Measurements from ENCODE around the gene YY1. TPM values are rescaled to one million over a fixed set of nuclear protein-coding genes. Genes with fewer than 3 reads are reported as not detected.
A peak's percentile ranks its signal among the peaks of the same experiment; 100 is the strongest.
"Not testable (repeated sequence)": the region's sequence is repeated elsewhere in the genome, so short reads cannot be mapped to it uniquely, and the experiment has no call there.

Gene YY1
- polyA plus RNA-seq, 6 donors from 2014 or later, result 12.7 to 25.0 (median 18.7) TPM

DNA sequence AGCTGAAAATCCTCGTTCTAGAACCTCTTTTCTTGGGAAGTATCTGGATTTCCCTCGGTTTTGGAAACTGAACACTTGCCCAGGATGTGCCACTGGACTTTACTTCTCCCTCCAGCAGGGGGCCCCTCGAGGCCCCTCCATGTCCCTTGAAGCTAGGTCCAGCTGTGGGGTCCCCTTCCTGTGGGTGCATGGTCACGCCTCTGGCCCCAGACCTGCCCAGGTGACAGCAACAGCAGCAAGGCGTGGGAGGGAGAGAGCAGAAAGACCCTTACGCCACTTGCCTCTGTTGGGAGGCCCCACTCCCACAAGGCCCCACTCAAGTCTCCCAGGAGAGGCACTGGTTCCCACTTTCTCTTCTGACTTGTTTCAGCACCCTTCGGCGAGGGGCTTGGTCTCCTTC, 64.2 kb downstream of the YY1 start:
- Mint-ChIP-seq H3K4me1 (peaks cover 25 to 54% (median 45%) of the 10 kb centered on the region in 3 donors), H3K9me3 (no peaks in the 10 kb centered on the region), H3K36me3 (no peaks in the 10 kb centered on the region), H3K4me3 (peak overlapping the region in 2 of 8 donors; percentile 47 to 49), H3K27ac (peak overlapping the region in 2 of 6 donors; percentile 24 to 32), H3K27me3 (no peaks in the 10 kb centered on the region)
- ATAC-seq (ENCODE audit: low read depth in 2 of 2), result no peak
- no peak for DNase-seq

DNA sequence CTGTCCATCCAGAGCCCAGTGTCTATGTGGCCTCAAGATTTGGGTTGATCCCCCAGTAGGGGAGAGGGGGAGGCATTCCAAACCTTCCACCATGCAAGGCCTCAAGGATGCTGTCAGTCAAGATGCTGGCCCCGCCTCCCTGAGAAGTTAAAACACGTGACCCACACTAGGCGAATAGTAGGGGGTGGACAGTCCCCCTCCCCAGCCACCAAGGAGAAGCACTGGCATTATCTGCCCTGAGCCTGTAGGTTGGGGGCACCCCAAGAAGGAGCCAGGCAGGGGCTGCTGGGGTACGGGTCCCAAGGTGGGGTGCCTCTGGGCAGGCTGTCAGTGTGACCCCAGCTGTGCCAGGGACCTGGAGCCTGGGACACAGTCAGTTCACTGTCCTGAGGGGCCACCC, 65.0 kb downstream of the YY1 start:
- H3K36me3 Mint-ChIP-seq, result no peaks in the 10 kb centered on the region
- ATAC-seq (ENCODE audit: low read depth in 2 of 2), result no peak
- H3K4me1 Mint-ChIP-seq, result peaks cover 27 to 52% (median 42%) of the 10 kb centered on the region in 3 donors
- peak overlapping the region in 1 of 6 donors; percentile 37 for H3K27ac Mint-ChIP-seq
- no peak for DNase-seq
- H3K4me3 Mint-ChIP-seq, result peak overlapping the region in 4 of 8 donors; percentile 2 to 88 (median 29)
- no peaks in the 10 kb centered on the region for H3K27me3 Mint-ChIP-seq
- H3K9me3 Mint-ChIP-seq, result no peaks in the 10 kb centered on the region

DNA sequence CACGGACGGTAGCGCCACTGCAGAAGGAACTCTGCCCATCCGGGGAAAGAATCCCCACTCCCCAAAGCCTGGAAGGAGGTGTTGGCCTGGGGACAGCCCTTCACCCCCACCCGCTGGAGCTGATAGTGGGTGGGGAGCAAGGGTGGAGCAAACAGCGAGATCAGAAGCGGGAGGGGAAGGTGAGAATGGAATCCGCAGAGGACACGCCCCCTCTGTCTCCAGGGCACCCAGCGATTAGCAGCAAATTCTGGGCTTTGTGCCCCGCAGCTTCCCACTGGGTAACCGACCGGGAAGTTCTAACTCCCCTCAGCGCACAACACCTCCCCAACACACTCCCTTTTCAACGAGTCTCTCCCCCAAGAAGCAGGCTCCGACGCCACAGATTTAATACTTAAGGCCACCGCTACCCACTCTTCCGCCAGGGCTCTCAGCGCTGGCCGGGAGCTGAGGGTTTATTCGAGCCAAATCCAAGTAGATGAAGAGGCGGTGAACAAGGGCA, 65.9 kb downstream of the YY1 start:
- no peaks in the 10 kb centered on the region for H3K36me3 Mint-ChIP-seq
- H3K27ac Mint-ChIP-seq, result peak overlapping the region in 4 of 6 donors; percentile 49 to 86 (median 68)
- no peaks in the 10 kb centered on the region for H3K27me3 Mint-ChIP-seq
- H3K9me3 Mint-ChIP-seq, result no peaks in the 10 kb centered on the region
- H3K4me1 Mint-ChIP-seq, result peaks cover 17 to 46% (median 33%) of the 10 kb centered on the region in 3 donors
- ATAC-seq (ENCODE audit: low read depth in 2 of 2) (no peak), DNase-seq (no peak)
- peak overlapping the region; percentile 86 to 94 (median 90) for H3K4me3 Mint-ChIP-seq

DNA sequence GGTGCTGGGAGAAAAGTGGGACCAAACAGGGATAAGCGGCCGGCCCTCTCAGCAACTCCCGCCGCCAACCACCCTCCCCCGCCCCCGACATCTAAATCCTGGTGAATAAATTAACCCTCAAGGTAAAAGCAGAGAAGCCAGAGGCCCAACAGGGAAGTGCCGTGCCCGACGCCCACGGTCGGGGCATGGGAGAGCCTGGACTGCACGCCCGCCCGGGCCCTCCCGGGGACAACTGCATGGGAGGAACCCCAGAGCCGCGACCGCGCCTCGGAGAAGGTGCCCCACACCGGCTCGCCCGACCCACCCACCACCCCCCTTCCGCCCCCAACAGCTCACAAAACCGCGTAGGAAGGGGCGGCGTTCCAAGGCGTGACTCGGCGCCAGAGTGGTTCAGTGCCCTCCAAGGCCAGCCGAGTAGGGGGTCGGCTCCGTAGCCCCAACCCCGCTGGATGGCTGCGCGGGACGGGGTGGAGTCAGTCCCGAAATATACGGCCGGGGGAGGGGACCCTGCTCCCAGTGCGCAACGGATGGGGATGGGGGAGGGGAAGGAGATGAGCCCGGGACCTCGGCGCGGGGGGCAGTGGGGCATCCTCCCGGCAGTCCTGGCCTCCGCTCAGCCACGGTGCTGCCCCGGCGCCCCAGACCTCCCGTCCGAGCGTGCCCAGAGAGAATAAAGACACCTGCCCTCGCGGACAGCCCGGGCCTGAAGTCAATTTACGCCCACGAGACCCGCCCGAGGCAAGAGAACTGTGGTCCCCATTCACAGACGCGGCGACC, 66.6 kb downstream of the YY1 start:
- H3K4me3 Mint-ChIP-seq, result peak overlapping the region; percentile 86 to 94 (median 90)
- peak; percentile 15 to 19 for ATAC-seq (ENCODE audit: low read depth in 2 of 2)
- H3K36me3 Mint-ChIP-seq, result no peaks in the 10 kb centered on the region
- H3K4me1 Mint-ChIP-seq, result peaks cover 17 to 46% (median 34%) of the 10 kb centered on the region in 3 donors
- no peaks in the 10 kb centered on the region for H3K9me3 Mint-ChIP-seq
- peak overlapping the region in 2 of 6 donors; percentile 33 to 84 for H3K27ac Mint-ChIP-seq
- H3K27me3 Mint-ChIP-seq, result no peaks in the 10 kb centered on the region
- DNase-seq, result peak; percentile 28

DNA sequence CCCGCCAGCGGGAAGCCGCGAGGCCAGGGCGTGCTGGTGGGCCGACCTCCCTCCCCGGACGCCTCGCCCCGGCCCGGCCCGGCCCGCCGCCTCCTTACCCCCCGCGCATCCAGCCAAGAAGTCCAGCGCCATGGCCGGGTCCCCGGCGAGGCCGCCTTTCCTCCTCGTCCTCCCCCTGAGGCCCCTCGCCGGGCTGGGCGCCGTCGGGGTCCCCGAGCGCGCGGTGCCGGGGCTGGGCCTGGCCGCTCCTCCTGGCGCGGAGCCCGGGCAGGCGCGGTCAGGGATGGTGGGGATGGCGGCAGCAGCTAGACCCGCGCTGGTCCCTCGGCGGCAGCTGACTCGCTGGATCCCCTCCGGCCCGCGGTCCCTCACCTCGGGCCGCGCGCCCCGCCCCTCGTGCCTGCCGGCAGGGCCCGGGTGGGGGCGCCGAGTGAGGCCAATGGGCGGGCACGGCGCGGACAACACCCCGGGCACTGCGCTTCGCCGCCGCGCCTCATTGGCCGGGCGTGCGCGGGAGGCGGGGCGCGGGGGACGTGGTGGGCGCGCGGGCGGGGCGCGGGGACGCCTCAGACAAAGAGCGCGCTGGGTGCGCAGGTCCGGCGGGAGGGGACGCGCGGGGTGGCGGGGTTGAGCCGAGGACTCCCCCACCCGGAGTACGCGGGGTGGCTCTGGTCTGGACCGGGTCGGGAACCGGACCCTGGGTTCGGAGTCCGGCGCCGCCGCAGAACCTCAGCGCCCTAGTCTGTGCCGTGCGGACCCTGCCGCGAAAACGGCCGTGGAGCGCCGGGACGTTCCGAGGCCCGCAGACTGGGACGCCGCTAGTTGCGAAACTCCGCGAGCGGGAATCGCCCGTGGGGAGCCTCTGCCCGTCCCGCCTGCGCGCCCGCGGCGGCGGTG, 67.4 kb downstream of the YY1 start, which contains the start of gene SLC25A29:
Gene SLC25A29, minus strand, starts transcription at position 344 of the 897 bp plus-strand sequence. Its CDS starts 212 bp downstream, at position 132.
- H3K36me3 Mint-ChIP-seq, result no peaks in the 10 kb centered on the region
- peaks cover 22 to 52% (median 42%) of the 10 kb centered on the region in 3 donors for H3K4me1 Mint-ChIP-seq
- H3K27me3 Mint-ChIP-seq, result no peaks in the 10 kb centered on the region
- peak; percentile 84 to 87 for ATAC-seq (ENCODE audit: low read depth in 2 of 2)
- DNase-seq, result peak; percentile 83
- peak within 1 kb of the TSS in 2 of 6 donors; percentile 82 to 84 for H3K27ac Mint-ChIP-seq
- no peaks in the 10 kb centered on the region for H3K9me3 Mint-ChIP-seq
- H3K4me3 Mint-ChIP-seq, result peak within 1 kb of the TSS; percentile 86 to 94 (median 90)

DNA sequence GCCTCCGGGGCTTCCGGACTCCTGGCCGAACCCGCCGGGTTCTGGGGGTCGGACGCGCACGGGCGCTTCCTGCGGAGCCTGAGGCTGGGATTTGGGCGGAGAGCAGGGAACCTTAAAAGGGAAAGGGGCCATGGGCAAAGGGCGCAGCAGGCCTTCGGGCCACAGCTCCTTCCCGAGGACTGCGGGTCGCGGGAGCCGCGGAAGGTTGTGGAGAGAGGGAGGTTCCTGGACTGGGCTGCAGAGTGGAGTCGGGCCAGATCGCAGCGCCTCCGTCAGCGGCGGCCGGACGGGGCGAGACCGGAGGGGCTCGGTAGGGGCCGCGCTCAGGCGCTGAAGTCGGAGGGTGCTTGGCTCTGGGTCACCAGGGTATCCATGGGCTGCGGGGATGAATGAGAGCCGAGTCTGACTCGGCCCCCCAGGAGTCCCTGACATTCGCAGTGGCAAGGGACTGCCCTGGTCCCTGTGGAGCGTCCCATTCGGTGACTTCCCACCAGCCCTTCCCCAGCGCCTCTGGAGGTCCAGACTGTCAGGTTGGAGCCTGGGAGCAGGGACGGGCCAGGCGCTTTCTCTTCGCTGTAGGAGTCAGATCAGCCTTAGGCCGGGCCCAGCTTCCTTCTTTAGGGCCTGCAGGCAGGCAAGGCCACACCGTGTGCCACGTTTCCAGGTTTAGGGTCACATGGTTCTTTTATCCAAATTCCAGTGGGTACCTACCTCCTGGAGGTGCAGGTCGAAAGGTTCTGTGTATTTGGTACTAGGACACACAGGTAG, 68.2 kb downstream of the YY1 start:
- DNase-seq, result no peak
- H3K27me3 Mint-ChIP-seq, result no peaks in the 10 kb centered on the region
- peak overlapping the region in 2 of 6 donors; percentile 15 to 83 for H3K27ac Mint-ChIP-seq
- H3K36me3 Mint-ChIP-seq, result no peaks in the 10 kb centered on the region
- H3K9me3 Mint-ChIP-seq, result no peaks in the 10 kb centered on the region
- H3K4me3 Mint-ChIP-seq, result peak overlapping the region; percentile 76 to 94 (median 88)
- ATAC-seq (ENCODE audit: low read depth in 2 of 2), result peak in 1 of 2 donors; percentile 6
- H3K4me1 Mint-ChIP-seq, result peaks cover 30 to 54% (median 50%) of the 10 kb centered on the region in 3 donors

DNA sequence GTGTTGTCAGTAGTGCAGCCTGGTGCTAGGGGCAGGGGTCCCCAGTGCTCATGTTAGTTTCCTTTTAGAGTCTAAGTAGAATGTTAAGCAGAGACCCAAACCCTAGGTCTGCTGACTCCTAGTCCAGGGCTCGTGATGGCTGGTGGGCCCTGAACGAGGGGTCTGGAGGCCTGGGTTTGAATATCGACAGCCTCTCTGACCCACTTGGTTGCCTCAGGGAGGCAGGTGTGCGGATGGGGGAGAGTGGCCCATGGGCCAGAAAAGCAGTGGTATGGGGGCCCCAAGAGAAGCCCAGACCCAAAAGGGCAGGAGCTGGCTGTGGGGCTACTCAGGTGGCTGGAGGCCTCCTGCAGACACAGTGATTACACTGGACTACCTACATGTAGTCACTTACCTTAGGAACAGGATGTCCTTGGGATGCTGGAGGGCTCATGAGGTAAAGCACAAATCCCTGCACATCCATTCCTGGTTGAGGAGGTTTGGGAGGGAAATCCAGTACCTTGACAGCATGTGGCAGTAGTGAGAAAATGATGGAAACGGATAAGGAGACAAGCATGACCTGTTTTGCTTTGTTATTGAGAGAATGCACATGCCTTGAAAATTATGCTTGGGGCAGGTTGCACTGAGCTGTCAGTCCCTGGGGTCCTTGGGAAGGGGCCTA, 69.0 kb downstream of the YY1 start:
- peak overlapping the region in 7 of 8 donors; percentile 76 to 94 (median 86) for H3K4me3 Mint-ChIP-seq
- peak overlapping the region in 3 of 6 donors; percentile 15 to 83 (median 53) for H3K27ac Mint-ChIP-seq
- ATAC-seq (ENCODE audit: low read depth in 2 of 2) (no peak), DNase-seq (no peak)
- H3K4me1 Mint-ChIP-seq, result peaks cover 37 to 60% (median 53%) of the 10 kb centered on the region in 3 donors
- no peaks in the 10 kb centered on the region for H3K36me3 Mint-ChIP-seq
- no peaks in the 10 kb centered on the region for H3K9me3 Mint-ChIP-seq
- no peaks in the 10 kb centered on the region for H3K27me3 Mint-ChIP-seq

DNA sequence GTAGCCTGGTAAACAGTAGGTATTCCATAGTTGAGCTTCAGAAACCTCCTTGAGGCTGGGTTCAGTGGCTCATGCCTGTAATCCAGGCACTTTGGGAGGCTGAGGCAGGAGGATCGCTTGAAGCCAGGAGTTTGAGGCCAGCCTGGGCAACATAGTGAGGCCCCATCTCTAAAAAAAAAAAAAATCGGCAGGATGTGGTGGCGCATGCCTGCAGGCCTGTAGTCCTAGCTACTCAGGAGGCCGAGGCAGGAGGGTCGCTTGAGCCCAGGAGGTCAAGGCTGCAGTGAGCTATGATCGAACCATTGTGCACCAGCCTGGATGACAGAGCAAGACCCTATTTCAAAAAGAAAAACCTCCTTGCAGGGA, 69.5 kb downstream of the YY1 start:
- not testable (repeated sequence) for ATAC-seq (ENCODE audit: low read depth in 2 of 2); H3K36me3 Mint-ChIP-seq; DNase-seq; H3K9me3 Mint-ChIP-seq; H3K27me3 Mint-ChIP-seq
- Mint-ChIP-seq H3K4me3 (peak overlapping the region in 5 of 8 donors; percentile 0 to 94 (median 59)), H3K27ac (peak overlapping the region in 1 of 6 donors; percentile 53), H3K4me1 (peaks cover 37 to 56% (median 50%) of the 10 kb centered on the region in 3 donors)

DNA sequence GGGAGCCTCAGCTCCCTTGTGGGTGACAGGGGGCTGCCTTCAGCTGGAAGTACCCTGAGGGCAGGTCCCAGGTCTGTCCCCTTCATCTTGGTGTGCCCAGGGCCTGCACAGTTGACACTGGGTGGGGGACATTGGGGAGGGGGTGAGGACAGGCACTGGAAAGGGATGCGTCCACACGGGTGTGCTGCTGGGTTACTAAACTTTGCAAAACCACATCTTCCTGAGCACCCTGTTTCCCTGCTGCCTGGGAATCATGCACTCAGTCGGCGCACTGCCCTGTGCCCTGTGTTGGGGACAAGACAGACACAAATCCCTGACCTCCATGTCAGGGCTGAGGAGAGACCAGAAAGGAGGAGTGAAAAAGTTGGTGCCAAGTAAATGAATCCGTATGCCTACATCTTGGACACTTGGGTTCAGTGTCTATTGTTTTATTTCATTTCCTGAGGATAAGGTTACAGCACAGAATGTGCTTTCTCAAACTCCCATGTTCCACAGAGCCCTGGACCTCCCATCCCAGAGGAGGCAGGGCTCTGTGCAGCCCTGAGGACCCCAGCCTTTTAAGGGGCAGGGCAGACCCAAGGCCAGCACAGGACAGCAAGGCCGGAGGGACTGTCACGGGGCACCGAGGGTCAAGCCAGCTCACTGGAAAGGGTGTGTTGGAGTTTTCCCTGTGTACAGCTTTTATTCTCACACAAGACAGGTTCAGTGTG, 70.2 kb downstream of the YY1 start:
- Mint-ChIP-seq H3K36me3 (no peaks in the 10 kb centered on the region), H3K27me3 (no peaks in the 10 kb centered on the region), H3K4me1 (peaks cover 37 to 48% (median 47%) of the 10 kb centered on the region in 3 donors), H3K27ac (no peak overlapping the region), H3K9me3 (no peaks in the 10 kb centered on the region), H3K4me3 (peak overlapping the region in 1 of 8 donors; percentile 86)
- ATAC-seq (ENCODE audit: low read depth in 2 of 2) (no peak), DNase-seq (no peak)

DNA sequence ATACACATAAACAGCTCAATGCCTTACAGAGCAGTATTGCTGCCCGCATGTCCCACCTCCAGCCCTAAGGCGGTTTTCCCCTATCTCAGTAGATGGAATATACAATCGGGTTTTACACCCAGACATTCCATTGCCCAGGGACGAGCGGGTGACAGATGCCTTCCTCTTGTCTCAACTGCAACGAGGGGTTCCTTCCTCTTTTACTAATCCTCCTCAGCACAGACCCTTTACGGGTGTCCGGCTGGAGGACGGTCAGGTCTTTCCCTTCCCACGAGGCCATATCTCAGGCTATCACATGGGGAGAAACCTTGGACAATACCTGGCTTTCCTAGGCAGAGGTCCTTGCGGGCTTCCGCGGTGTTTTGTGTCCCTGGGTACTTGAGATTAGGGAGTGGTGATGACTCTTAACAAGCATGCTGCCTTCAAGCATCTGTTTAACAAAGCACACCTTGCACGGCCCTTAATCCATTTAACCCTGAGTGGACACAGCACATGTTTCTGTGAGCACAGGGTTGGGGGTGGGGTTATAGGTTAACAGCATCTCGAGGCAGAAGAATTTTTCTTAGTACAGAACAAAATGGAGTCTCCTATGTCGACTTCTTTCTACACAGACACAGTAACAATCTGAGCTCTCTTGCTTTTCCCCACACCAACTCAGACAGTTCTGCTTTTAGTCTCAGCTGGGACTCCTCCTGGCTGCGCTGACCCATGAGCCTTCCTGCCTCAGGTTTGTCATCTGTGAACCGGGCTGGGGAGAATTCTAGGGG, 73.3 kb downstream of the YY1 start:
- peak overlapping the region; percentile 61 to 96 (median 87) for H3K27ac Mint-ChIP-seq
- H3K4me1 Mint-ChIP-seq, result peaks cover 27 to 40% (median 36%) of the 10 kb centered on the region in 3 donors
- ATAC-seq (ENCODE audit: low read depth in 2 of 2) (peak; percentile 90 to 93), DNase-seq (peak; percentile 48)
- peak overlapping the region; percentile 63 to 89 (median 74) for H3K4me3 Mint-ChIP-seq
- not testable (repeated sequence) for H3K27me3 Mint-ChIP-seq, H3K9me3 Mint-ChIP-seq, H3K36me3 Mint-ChIP-seq

DNA sequence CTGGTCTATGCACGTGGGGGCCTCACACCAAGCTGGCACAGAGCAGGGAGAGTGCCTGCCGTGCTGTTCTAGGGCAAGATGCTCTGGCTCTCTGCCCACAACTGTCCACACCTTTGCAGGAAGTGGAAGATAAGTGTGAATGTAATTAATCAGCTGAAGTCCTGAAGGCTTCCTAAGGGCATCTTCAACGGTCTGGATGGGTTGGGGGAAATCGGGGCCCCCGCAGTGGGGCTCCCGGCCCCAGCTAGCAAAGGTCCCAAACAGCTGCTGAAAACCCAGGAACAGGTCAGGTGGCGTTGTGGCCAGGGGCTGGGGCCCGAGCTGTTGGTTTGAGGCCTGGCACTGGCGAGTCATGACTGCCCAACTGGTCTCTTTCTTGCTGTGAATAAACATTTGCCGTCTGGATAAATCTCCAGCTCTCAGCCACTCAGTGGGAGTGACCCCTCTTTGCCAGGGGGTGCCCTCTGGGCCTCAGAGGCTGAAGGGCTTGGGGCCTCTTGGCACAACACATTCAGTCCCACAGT, 74.0 kb downstream of the YY1 start:
- DNase-seq, result no peak
- H3K27ac Mint-ChIP-seq, result peak overlapping the region in 4 of 6 donors; percentile 73 to 90 (median 87)
- no peaks in the 10 kb centered on the region for H3K36me3 Mint-ChIP-seq
- peaks cover 23 to 38% (median 33%) of the 10 kb centered on the region in 3 donors for H3K4me1 Mint-ChIP-seq
- no peaks in the 10 kb centered on the region for H3K9me3 Mint-ChIP-seq
- no peaks in the 10 kb centered on the region for H3K27me3 Mint-ChIP-seq
- no peak for ATAC-seq (ENCODE audit: low read depth in 2 of 2)
- H3K4me3 Mint-ChIP-seq, result peak overlapping the region in 7 of 8 donors; percentile 63 to 89 (median 69)

All from naive B cell (primary cell).